Left ventricle myocardium inferior (tissue), 1 donor: ENCODE measurements around the gene RBPJL. TPM values are rescaled to one million over a fixed set of nuclear protein-coding genes. Genes with fewer than 3 reads are reported as not detected.
A peak's percentile ranks its signal among the peaks of the same experiment; 100 is the strongest.

Experiments
- DNase-seq: peaks from one replicate; pipeline ENCODE4 v3.0.0-alpha.2; 2020
- H3K27ac ChIP-seq: fragments of 200-600 bp; replicated peaks from 2 replicates; pipeline ENCODE4 v1.8.0; 2021
- H3K27me3 ChIP-seq: fragments of 200-600 bp; 2 replicates; pipeline ENCODE4 v1.8.0; 2021; ENCODE audit warnings: low read depth
- H3K36me3 ChIP-seq: fragments of 200-600 bp; 2 replicates; pipeline ENCODE4 v1.8.0; 2021
- H3K4me1 ChIP-seq: fragments of 200-600 bp; 2 replicates; pipeline ENCODE4 v1.8.0; 2021
- H3K4me3 ChIP-seq: fragments of 200-600 bp; 2 replicates; pipeline ENCODE4 v1.8.0; 2021; ENCODE audit warnings: mild to moderate bottlenecking, moderate library complexity
- H3K9me3 ChIP-seq: fragments of 200-600 bp; replicated peaks from 2 replicates; pipeline ENCODE4 v1.8.0; 2021
- CTCF ChIP-seq: fragments of 200-600 bp; IDR thresholded peaks from 2 replicates; pipeline ENCODE4 v1.8.0; 2021; ENCODE audit warnings: antibody characterized with exemption, mild to moderate bottlenecking, borderline replicate concordance
- intact Hi-C: fragments of 100-400 bp; cut with micrococcal nuclease; formaldehyde crosslinking; loops from one replicate; pipeline ENCODE4 v1.11.0; 2022
- total RNA-seq: library from RNA; stranded (reverse); fragmentation: NEBNext Ultra II Directional; extraction: Animal tissue kit (Norgen Biotek cat#: 25700); gene quantifications from one replicate; pipeline ENCODE4 v1.2.1, GENCODE V29; 2021
- donor health status: DM: no; HTN: yes; CAD: no; lungs with severe emphysema.

The RBPJL gene
- total RNA-seq, 1 donor from 2014 or later, result not detected

- Histone ChIP-seq H3K27me3 (no peaks in the 10 kb centered on the region), H3K4me1 (peaks cover 61% of the 10 kb centered on the region), H3K36me3 (no peaks in the 10 kb centered on the region), H3K27ac (peak overlapping the region; percentile 93), H3K4me3 (no peak overlapping the region), H3K9me3 (no peaks in the 10 kb centered on the region)
- intact Hi-C loops, result no loop called here
- TF ChIP-seq CTCF, result no peak
- no peak for DNase-seq
These were observed 48.8 kb downstream of the RBPJL start for GRCh38 chr20:45355209-45356084.

GRCh38 chr20:45358282-45359068 lies 51.8 kb downstream of the RBPJL start:
- H3K4me3 ChIP-seq, result peak overlapping the region; percentile 9
- TF ChIP-seq CTCF, result no peak

DNA sequence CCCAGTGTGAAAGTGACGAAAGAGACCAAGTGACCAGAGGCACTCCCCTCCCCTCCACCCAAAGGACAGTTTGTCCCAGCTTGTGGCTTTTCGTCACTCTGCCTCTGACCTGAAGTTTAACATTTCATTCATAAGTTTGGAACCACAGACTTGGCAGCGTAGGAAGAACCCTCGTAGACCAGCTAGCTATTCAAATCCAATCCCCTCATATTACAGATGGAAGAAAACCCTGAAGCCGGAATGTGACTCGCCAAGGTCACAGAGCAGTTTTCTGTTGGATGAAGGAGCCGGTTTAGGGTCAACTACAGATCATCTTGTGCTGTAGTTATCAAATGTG lies 52.4 kb downstream of the RBPJL start:
- intact Hi-C loops, result no loop called here
- peak overlapping the region; percentile 93 for H3K27ac ChIP-seq

More at GRCh38 chr20:45358282-45359068, 51.8 kb downstream of the RBPJL start:
- peaks cover 70% of the 10 kb centered on the region for H3K4me1 ChIP-seq
- no peaks in the 10 kb centered on the region for H3K27me3 ChIP-seq
- no peaks in the 10 kb centered on the region for H3K9me3 ChIP-seq
- H3K36me3 ChIP-seq, result no peaks in the 10 kb centered on the region
- peak overlapping the region; percentile 93 for H3K27ac ChIP-seq
- intact Hi-C loops, result no loop called here
- peak; percentile 73 for DNase-seq

DNA sequence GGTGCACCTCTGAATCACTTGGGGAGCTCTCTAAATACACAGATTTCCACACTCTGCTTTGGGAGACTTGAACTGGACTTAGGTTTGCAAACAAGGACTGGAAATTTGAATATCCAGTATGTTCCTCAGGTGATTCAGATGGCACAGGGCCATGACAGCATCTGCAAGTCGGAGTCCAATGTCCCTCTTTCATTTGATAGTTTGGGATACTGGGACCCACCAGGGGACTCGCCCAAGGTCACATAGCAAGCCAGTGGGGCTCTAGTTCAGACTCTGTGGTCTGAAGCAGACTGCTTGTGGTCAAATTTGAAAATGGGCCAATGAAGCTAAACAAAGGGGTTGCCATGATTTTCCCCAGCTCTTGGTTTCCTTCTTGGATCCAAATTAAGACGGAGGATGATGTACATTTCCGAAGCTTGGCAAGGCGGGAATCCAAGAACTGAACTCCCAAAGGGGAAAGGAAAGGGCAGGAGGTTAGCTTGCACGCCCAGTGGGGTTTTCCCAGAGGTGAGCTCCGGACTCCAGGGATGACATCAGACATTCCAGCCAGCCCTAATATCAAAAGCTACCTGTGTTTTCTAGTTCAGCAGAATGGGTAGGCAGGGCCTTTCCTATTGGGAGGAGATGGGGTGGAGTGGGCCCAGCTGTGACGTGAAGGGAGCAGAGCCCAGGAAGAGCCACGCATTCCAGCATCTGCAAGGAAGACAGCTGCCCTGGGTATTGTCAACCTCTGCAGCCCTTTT lies 52.9 kb downstream of the RBPJL start:
- TF ChIP-seq CTCF, result no peak
- Histone ChIP-seq H3K4me3 (no peak overlapping the region), H3K36me3 (no peaks in the 10 kb centered on the region), H3K27ac (peak overlapping the region; percentile 93), H3K4me1 (peaks cover 68% of the 10 kb centered on the region), H3K9me3 (no peaks in the 10 kb centered on the region), H3K27me3 (no peaks in the 10 kb centered on the region)
- no peak for DNase-seq
- intact Hi-C loops, result no loop called here

More for the DNA sequence above, 52.4 kb downstream of the RBPJL start:
- Histone ChIP-seq H3K27me3 (no peaks in the 10 kb centered on the region), H3K4me1 (peaks cover 70% of the 10 kb centered on the region), H3K9me3 (no peaks in the 10 kb centered on the region), H3K36me3 (no peaks in the 10 kb centered on the region), H3K4me3 (no peak overlapping the region)
- DNase-seq, result peak; percentile 49
- no peak for TF ChIP-seq CTCF

GRCh38 chr20:45361793-45362192 lies 55.2 kb downstream of the RBPJL start:
- no peaks in the 10 kb centered on the region for H3K27me3 ChIP-seq
- no peak for TF ChIP-seq CTCF
- H3K9me3 ChIP-seq, result no peaks in the 10 kb centered on the region
- peaks cover 64% of the 10 kb centered on the region for H3K4me1 ChIP-seq
- H3K27ac ChIP-seq, result peak overlapping the region; percentile 95
- intact Hi-C loops, result no loop called here
- no peak for DNase-seq
- H3K36me3 ChIP-seq, result peaks cover 18% of the 10 kb centered on the region
- no peak overlapping the region for H3K4me3 ChIP-seq
